Fibroblast of skin of right quadriceps (primary cell): ENCODE measurements around the gene INS.

Experiments used
- DNase-seq: peaks from one replicate; pipeline ENCODE4 v3.0.0-alpha.2; 2013

The INS gene

DNA sequence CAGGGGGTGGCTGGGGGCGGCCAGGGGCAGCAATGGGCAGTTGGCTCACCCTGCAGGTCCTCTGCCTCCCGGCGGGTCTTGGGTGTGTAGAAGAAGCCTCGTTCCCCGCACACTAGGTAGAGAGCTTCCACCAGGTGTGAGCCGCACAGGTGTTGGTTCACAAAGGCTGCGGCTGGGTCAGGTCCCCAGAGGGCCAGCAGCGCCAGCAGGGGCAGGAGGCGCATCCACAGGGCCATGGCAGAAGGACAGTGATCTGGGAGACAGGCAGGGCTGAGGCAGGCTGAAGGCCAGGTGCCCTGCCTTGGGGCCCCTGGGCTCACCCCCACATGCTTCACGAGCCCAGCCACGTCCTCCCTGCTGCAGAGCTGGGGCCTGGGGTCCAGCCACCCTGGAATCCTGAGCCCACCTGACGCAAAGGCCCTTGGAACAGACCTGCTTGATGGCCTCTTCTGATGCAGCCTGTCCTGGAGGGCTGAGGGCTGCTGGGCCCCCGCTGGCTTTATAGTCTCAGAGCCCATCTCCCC is at the start of gene INS:
Gene INS, minus strand, starts transcription at position 474 of the 524 bp plus-strand sequence. Its CDS starts 238 bp downstream, at position 236.
- DNase-seq, result no peak

- no peak for DNase-seq
Measured at GRCh38 chr11:2210366-2211112, 49.5 kb upstream of the INS start.

DNA sequence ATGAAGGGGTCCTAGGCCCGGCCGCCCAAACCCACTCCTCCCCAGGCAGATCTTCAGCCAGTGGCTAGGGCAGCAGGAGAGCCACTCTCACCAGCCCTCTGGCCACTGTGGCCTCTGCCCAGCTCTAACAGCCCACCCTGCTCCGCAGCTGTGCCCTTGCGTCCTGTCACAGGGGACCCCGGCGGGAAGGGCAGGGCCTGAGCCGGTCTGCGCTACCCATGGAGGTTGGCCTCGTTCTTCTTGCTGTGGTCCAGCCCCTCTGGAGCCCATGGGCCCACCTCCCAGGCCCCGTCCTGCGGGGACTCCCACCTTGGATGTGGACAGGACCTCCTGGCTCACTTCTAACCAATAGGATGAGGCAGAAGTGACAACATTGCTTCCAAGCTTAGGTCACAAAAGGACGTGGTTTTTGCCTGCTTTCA is 48.9 kb upstream of the INS start:
- no peak for DNase-seq

DNA sequence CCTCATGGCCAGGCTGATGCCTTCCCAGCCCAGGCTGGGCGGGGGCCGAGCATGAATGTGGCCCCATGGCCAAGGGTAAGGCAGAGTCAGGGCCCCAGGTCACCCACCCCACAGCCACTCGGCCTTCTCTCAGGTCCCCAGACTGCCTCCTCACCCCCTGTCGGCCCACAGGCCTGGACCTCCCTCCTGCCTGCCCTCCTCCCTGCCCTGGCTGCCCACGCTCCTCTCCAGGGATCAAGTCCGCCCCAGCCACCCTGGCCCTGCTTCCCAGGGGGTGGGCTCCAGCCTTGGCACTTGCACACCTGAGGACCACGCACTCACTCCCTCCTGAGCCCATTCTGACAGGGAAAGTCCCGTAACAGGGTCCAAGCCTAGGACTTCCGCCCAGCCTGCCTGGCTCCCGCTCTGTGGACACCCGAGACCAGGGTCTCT is 48.4 kb upstream of the INS start:
- DNase-seq, result no peak

DNA sequence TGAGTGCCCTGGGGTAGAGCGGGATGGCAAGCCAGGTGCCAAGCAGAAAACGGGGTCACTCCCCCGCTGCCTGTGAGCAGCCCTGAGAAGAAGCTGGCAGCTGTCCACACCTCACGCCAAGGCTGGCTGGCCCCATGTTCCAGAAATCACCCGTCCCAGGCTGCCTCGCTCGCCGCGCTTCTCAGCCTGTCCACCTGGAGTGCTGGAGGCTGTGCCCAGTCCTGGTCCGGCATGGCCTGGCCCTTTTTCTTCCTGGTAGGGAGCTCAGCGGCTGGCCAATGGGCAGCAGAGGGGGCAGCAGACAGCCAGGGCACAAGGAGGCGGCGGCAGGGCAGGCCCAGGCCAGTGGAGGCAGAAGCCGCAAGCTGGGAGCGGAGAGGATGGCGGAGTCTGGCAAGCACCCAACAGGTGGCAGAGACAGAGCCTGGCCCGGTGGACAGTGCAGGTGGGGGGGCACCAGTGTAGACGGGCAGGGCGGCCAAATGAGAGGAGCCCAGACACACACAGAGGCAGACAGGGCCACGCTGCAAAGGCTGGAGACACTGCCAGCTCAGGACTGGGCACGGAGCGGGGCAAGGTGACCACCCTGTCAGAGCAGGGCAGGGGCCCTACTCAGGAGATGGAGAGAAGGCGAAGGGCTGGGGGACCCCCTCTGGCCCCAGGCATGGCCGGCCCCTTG is 47.8 kb upstream of the INS start:
- no peak for DNase-seq

- no peak for DNase-seq
Measured at GRCh38 chr11:2207773-2208621, 47.0 kb upstream of the INS start.

DNA sequence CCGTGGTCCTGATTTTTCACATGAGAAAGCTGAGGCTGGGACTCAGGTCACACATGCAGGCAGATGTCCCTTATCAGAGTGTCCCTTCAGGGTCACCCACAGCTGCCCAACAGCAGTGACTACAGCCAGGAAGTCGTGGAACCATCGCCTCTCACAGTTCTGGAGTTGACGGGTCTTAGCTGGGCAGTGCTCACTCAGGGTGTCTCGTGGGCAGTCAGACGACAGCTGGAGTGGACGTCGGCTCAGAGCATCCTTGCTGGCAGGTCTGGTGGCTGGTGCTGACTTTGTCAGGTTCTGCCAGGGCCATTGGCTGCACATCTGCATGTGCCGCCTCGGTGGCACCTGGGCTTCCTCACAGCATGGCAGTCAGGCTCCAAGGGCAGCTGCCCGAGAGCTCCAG is 46.2 kb upstream of the INS start:
- DNase-seq, result no peak

DNA sequence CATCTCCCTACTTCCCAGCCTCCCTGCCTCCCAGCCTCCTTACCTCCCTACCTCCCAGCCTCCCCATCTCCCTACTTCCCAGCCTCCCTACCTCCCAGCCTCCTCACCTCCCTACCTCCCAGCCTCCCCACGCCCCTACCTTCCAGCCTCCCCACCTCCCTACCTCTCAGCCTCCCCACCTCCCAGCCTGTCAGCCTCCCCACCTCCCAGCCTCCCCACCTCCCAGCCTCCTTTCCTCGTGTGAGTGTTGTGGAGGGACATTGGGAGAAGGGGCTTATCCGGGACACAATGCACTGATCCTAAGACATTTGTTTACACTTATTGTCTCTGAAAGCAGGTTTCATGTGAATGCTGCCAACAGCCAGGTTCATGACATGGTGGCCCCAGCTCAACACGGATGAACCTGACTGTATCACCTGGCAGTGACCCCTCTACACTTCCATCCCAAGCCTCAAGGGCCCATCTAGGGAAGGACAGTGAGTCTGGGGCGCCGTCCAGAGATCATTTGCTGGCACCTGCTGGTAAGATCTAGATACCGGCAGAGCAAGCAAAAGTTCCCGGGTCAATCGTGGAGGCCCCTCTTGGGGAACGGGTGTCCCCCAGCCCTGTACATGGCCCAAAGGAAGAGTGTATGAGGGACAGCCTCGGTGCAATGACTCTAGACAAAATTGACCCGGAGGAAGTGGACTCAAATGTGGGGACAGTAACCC is 45.1 kb upstream of the INS start:
- no peak for DNase-seq

GRCh38 chr11:2205214-2205720 is 44.3 kb upstream of the INS start:
- no peak for DNase-seq

- no peak for DNase-seq
Measured at GRCh38 chr11:2204361-2205213, 43.6 kb upstream of the INS start.

GRCh38 chr11:2203440-2204259 is 42.6 kb upstream of the INS start:
- DNase-seq, result no peak

DNA sequence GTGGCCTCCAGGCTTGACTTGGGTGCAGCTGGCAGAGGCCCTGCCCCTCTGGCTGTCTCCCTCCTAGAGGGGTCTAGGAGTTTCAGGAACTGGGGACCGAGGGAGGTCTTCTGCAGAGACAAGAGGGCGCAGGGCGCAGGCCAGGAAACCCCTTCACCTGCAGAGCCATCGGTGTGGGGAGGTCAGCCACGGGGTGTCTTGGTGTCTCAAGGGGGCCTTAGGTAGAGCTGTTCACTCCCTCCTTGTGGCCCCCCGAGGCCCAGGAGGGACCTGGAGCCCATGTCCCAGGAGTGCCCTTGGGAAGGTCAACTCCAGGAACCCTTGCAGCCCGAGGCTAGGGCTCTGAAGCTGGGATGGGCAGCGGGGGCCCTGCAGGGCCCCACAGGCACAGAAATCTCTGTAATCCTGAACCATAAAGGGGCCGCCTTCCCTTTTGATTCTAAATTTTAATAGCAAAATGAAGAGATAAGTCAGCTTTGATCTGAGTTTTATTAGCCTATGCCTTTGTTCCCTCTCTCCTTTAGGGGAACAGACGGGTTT is 42.0 kb upstream of the INS start:
- DNase-seq, result no peak

DNA sequence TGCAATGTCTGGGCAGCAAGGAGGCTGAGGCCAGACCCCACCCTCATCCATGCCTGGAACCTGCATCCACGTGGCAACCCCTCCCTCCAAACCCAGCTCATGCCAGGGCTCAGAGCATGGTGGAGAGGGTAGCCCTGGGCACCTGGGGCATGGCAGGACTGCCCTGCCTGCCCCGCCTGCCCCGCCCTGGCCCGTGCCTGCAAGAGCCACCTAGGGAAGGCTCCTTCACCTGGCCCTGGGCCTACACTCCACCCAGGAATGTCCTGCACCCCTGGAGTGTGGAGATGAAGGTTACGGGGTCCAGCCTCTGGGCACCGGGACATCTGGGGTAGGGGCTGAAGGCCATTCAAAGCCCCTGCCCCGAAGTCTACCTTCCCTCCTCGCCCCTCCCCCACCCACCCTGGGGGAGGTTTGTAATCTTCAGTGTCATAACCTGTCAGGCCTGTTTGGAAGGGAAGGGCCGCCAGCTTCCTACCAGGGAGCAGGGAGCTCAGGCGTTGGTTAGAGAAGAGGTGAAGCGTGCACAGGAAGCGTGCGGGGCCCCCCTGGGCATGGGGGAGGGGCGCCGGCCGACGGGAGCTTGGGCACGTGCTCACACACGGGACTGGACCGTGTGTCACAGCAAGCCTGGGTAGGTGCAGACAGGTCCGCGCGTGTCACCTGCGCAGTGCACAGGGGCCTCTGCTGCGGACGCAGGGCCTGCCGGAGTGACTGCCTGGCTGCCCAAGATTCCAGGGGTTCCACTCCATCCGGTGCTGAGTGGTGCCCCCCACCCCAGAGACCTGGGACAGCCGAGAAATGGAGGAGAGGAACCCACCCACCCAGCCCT is 41.3 kb upstream of the INS start:
- no peak for DNase-seq

DNA sequence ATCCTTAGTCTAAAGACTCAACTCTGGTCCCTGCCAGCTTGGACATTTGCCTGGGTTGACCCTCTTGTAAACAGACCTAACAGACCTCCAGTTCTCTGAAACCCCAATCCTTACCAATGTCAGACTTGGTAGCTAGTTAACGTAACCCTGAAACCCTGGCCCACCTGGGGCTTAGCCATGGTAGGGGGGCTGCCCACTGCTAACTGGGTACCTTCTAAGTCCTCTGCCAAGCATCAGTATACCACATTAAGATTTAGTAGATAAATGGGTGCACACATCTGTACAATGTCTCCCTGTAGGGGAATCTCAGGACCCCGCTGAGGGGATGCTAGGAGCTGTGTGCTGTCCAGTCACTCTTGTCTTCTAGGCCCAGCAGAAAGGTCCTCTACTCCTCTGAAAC is 40.5 kb upstream of the INS start:
- DNase-seq, result no peak

- DNase-seq, result no peak
Measured at GRCh38 chr11:2200957-2201519, 40.0 kb upstream of the INS start.

DNA sequence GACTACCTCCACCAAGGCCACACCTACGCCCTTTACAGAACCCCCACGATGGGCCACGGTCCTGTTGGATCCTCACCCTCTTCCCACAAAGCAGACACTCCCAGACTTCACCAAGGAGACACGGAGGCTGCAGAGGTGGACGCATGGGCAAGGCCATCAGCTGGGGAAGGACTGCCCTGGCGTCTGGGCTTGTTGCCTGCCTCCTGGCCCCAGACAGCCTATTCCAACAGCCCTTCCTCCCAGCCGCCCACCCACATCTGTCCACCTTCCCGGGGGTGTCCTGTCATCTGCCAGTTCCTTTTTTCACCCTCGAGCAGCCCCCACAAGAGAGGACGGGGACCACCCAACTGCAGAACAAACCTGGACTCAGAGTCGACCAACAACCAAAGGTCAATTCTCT is 39.5 kb upstream of the INS start:
- DNase-seq, result no peak

- no peak for DNase-seq
Measured at GRCh38 chr11:2199466-2200341, 38.7 kb upstream of the INS start.
